Right renal cortex interstitium (tissue), 3 donors: Measurements from ENCODE around the gene KLRK1. TPM values are rescaled to one million over a fixed set of nuclear protein-coding genes. Genes with fewer than 3 reads are reported as not detected.
A peak's percentile ranks its signal among the peaks of the same experiment; 100 is the strongest.
"Not testable (repeated sequence)": the region's sequence is repeated elsewhere in the genome, so short reads cannot be mapped to it uniquely, and the experiment has no call there.

ENCODE experiments used
- DNase-seq, 3 donors: peaks; one replicate each; pipeline ENCODE4 v3.0.0-alpha.2; 2013; ENCODE audit warnings: low read depth in 3 of 3, low spot score in 2 of 3
- polyA plus RNA-seq, 3 donors: library from polyadenylated mRNA; unstranded; fragments of 120-200 nt; gene quantifications; one replicate each; pipeline ENCODE4 v1.2.1, GENCODE V29; 2013; ENCODE audit not compliant: insufficient read length in 3 of 3

KLRK1 gene
- polyA plus RNA-seq, 3 donors, result 0.23 to 0.87 (median 0.46) TPM

DNA sequence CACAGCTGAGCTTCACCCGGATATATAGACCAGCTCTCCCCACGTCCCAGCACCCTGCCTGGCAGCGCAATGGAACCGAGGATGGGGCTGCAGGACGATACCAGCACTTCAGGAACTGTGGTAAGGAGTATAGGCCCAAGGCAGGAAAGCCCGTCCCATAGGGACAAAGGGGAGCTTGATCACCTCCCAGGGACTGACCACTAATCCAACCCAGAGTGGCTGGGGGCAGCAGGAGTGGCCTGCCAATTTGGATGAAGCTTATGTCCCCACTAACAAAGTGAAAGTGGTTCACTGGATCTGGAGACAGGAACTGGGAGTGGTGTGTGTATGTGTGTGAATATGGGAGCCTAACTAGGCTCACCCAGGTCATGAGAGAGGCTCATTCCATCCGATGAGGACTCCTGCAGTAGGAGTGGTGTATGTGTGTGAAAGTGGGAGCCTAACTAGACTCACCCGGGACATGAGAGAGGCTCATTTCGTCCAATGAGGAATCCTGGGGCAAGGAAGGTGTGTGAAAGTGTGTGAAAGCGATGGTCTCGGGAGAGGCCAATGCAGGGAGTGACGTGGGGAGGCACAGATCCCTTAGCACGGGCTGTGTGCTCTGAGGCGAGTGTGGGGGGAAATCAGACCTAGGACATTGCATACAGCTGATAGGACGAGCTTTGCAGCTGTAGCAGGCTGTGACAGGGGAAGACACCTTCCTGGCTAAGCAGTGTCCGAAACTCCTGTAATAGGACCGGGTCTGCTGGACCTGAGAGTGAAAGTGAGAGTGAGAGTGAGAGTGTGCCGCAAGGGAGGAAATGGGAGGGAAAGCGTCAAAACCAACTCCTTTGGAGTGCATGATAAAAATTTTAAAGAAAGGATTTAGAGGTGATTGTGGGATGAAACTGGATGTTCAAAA is 25.7 kb downstream of the KLRK1 start:
- peak in 2 of 3 donors; percentile 59 to 71 for DNase-seq

DNA sequence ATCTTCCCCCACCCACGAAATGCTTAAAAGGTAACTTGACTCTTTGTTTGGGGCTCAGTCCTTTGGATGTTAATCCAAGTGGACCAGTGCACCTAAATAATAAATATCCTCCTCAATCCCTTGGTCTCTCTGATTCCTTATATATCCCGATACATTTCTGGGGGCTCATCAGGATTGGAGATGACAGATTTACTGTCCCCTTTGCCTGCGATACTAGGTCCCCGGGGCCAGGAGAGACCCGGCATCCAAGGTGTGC is 26.3 kb downstream of the KLRK1 start:
- DNase-seq, result peak in 1 of 3 donors; percentile 29

DNA sequence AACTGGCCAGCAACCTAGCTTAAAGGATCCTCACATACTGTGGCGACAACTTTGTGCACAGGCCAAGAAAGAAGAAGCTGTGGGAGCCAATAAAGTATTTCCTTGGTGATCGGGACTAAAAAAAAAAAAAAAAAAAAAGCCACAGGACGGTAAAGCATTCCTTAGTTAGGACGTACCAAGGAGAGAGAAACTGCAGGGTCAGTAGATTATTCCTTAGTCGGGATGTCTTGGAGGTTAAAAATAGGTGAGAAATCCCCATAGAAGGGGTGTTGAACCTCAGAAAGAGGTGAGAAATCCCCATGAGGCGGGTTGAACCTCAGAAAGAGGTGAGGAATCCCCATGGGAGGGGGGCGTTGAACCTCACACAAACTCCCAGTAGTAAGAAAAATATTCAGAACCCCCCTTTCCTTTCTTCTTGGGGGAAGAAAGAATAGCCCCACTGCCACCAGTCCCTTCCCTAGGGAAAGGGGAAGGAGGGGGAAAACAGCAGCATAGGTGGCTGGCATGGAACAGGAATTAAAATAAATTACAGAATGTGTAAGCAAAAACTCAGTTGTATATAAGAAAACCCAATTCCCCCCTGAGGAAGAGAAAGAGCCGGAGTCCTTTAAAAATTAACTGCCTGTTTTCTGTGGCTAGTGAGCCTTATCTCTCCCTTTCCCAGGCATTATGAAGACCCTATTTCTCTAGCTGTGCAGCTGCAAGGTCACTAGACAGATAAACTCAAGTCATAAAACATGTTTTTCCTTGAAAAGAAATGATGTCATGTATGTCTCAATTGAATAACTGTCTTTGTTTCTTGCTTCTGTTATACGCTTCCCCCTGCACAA is 26.8 kb downstream of the KLRK1 start:
- DNase-seq, result peak in 1 of 3 donors; percentile 16

DNA sequence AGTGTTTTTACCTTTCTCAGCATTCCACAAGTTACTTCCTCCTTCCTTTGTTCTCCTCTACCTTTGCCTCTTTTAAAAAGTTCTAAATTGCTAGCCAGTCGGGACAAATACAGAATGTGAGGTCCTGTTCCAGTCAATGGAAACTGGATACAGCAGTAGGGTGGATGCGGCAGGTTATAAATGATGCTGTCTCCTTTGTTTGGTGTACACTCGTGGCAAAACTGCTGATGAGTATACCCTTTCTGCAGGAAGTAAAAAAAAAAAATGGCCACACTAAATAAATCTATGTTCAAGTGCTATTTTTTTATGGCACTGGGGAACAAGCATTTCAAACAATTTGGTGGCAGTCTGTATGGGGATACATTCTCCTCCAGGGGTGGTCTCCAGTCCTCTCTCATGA is 27.5 kb downstream of the KLRK1 start:
- DNase-seq, result no peak

DNA sequence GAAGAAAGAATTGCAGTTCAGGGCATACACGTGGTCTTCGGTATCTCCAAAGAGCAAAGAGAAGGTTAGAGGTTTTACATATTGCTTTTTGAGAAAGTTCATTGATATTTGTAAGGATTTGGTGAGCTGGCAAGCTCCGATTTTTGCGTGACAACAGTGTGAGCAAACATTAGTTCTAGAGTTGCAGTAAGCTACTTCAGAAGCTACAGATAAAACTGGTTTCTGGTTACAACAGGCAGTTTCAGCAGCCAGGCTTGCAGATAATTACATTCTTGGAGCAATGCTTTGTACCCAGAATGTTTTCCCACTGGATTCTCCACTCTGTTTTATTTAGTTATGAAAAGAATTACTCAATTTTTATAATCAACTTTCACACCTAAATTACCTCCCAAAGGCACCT is 28.2 kb downstream of the KLRK1 start:
- peak in 1 of 3 donors; percentile 18 for DNase-seq

DNA sequence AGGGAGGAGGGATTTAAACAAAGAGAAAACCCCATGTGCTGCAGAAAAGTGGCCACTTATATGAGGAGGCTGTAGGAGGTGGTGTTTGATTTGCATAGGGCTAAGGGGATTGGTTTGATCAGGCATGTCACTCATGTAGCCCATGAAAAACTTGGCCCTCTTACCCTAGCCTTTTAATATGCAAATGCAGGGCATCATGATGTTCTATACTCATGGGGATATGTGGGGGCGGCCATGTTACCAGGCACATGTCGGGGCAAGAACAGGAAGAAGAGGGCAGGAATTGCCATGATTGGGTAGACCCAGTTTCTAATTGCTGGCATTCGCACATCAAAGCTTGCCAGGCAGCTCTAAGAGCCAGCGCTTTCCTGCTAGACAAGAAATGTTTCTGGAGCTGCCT is 28.8 kb downstream of the KLRK1 start:
- no peak for DNase-seq

DNA sequence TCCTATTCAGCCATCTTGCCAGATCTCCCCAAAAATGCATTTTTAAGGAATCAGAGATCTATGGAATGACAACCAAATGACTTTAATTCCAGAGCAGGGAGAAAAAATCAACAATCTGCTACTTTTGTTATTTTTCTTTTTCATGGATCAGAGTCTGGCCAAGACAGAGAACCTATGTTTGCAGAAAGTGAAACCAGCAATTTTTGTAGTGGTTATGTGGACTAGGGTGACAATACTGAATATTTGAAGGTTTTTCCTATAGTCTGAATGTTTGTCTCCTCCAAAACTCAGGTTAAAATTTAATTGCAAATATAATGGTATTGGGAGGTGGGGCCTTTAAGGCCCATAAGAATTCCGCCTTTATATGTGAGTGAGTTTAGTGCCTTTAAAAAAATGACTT is 30.9 kb downstream of the KLRK1 start:
- no peak for DNase-seq

DNA sequence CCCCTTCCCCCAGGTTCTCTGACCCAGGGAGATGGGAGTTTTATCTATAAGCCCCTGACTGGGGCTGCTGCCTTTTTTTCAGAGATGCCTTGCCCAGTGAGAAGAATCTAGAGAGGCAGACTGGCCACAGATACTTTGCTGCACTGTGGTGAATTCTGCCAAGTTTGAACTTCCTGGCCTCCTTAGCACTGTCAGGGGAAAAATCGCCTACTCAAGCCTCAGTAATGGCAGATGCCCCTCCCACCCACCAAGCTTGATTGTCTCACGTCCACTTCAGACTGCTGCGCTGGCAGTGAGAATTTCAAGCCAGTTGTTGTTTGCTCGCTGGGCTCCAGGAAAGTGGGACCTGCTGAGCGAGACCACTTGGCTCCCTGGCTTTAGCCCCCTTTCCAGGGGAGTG is 31.7 kb downstream of the KLRK1 start:
- no peak for DNase-seq

DNA sequence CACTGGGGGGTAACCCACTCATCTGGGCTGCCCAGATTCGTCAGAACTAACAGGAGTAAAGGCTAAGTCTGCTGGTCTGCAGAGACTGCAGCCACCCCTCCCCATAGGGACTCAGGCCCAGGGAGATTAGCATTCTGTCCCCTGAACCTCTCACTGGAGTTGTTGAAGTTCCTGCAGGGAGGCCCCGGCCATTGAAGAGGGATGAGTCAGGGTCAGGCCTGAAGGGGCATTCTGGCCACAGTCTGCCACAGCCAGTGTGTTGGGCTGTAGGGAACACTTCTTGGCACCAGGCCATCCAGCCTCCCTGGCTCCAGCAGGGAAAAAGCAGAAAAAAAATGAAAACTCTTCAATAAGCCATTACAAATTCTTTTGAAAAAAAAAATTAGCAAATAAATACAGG is 35.3 kb downstream of the KLRK1 start:
- no peak for DNase-seq

DNA sequence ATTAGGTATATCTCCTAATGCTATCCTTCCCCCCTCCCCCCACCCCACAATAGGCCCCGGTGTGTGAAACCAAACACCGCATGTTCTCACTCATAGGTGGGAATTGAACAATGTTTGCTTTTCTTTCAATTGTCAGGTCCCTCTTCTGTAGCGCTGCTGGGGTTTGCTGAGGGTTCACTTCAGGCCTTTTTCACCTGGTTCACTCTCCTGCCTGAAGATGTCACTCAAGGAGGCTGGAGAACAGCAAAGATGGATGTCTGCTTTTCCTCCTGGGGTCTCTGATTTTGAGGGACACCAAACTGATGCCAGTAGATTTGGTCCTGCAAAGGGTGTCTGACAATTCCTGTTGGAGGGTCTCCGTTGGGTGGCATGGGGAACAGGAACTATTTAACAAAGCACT is 35.8 kb downstream of the KLRK1 start:
- DNase-seq, result no peak

DNA sequence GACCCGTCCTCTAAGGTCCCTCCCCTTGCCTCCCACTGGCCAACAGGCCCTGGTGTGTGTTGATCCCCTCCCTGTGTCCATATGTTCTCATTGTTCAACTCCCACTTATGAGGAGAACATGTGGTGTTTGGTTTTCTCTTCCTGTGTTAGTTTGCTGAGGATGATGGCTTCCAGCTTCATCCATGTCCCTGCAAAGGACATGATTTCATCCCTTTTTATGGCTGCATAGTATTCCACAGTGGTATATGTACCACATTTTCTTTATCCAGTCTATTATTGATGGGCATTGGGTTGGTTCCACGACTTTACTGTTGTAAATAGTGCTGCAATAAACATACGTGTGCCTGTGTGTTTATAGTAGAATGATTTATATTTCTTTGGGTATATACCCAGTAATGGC is 38.4 kb downstream of the KLRK1 start:
- not testable (repeated sequence) for DNase-seq

DNA sequence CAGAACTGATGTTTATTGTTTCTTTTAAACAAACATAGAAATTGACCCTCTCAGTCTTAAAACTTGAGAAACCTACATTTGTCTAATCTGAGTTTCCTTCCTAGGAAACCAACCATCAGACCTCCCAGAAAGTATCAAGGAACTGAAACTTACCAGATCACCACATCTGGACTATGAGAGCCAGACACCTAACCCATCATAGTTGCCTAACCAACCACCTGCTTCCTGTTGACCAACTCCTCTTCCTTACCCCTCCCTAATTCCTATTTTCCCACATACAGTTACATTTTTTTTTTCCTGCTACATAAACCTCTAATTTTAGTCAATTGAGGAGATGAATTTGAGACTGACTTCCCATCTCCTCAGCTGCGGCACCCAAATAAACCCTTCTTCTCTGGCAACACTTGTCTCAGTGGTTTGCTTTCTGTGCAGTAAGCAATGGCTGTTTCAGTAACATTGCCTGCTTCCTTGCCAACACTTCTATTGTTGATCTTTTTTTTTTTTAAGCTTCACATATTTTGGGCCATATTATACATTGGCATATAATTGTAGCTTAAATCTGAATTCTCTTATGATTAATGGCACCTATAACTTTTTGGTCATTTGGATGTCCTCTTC is 47.8 kb downstream of the KLRK1 start:
- DNase-seq, result no peak

DNA sequence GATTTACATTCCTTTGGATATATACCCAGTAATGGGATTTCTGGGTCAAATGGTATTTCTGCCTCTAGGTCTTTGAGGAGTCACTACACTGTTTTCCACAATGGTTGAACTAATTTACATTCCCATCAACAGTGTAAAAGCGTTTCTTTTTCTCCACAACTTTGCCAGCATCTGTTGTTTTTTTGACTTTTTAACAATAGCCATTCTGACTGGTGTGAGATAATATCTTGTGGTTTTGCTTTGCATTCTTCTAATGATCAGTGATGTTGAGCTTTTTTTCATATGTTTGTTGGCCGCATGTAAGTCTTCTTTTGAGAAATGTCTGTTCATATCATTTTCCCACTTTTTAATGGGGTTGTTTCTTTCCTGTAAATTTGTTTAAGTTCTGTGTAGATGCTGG is 48.9 kb downstream of the KLRK1 start:
- DNase-seq, result not testable (repeated sequence)

DNA sequence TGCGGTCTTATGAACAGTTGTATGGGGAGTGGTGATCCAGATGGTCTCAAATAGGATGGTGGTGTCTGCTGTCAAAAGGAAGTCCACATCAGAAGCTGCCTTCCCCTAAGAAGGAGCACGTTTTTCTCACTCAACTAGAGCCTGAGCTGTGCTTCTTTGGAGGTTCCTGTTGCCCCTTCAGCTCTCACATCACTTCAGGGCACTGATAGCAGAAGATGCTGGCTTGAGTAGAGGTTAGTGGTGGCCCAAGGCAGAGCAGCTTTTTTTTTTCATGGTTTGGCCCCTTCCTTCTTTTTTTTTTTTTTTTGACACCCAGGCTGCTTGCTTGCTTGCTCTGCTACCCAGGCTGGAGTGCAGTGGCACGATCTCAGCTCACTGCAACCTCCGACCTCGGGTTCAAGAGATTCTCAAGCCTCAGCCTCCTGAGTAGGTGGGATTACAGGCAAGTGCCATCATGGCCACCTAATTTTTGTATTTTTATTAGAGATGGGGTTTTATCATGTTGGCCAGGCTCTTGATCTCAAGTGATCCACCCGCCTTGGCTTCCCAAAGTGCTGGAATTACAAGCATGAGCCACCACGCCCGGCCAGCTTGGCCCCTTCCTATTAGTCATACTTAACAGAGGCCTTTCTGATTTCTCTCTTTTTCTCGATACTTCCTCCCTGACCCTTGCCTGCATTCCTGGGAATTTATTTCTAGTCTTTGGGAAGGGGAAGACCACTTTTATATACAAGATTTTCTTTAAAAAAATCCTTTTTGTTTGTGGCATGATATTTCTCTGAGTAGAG is 50.6 kb downstream of the KLRK1 start:
- no peak for DNase-seq

DNA sequence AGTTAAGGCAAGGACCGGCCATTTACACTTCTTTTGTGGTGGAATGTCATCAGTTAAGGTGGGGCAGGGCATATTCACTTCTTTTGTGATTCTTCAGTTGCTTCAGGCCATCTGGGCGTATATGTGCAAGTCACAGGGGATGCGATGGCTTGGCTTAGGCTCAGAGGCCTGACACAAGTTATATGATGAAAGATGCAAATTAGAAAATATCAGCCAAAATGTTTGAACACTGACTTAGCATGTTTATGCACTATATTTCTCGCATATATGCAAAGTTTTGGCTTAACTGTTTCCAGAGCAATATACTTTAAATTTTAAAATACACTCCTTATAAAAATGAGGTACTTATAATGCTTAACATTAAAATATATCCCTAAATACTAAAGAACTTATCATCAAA is 51.4 kb downstream of the KLRK1 start:
- DNase-seq, result not testable (repeated sequence)

DNA sequence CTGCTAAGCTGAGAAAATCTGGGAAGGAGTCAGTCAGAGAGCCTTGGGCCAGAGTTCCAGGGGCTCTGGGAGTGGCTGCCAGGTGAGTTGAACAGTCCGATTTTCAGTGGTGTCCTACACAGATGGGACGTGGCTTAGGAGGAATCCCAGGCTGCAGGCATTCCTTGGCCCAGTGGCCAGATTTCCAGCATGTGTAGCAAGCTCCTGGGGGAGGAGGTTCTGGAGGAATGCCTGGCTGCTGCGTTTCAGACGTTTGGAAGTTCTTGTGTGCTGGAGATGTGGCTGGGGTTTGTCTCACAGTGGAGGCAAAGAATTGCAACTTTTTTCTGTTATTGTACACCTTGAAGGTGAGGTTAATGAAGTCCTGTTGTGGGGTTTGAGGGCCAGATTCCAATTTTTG is 53.6 kb downstream of the KLRK1 start:
- not testable (repeated sequence) for DNase-seq

DNA sequence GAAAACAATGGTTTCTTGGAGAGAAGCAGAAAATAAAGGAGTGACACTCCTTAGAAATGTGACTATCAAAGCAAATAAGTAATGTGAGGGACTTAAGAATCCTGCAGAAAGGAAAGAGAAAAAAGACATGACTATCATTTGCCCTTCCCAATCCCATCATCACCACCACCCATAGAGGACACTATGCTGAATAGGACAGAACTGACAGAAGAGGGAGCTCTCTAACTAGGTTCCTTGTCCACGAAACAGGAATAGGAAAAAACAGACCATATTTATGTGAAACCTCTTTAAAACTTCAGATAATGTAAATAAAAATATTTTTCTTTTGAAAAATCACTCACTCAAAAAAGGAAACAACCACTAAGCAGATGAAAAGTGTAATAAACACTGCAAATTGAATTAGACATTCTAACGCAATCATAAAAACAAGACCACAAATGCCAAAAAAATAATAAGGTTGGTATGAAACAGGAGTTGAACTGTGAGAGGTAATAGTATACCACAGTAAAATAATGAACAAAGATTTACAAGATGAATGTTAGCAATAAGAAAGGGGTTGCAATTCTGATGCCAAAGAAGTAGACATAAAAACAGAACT is 58.1 kb downstream of the KLRK1 start:
- peak; percentile 2 to 32 (median 23) for DNase-seq

DNA sequence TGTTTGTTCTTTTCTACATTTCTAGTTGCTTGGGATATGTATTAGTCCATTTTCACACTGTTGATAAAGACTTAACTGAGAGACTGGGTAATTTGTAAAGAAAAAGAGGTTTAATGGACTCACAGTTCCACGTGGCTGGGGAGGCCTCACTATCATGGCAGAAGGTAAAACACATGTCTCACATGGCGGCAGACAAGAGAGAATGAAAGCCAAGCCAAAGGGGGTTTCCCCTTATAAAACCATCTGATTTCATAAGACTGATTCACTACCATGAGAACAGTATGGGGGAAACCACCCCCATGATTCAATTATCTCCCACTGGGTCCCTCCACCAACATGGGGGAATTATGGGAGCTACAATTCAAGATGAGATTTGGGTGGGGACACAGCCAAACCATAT is 61.1 kb downstream of the KLRK1 start:
- not testable (repeated sequence) for DNase-seq
